Kidney epithelial cell (primary cell): Measurements from ENCODE around the gene ENO4. TPM values are rescaled to one million over a fixed set of nuclear protein-coding genes. Genes with fewer than 3 reads are reported as not detected.

Experiments used
- DNase-seq: peaks from one replicate; pipeline ENCODE4 v3.0.0-alpha.2; 2010; ENCODE audit warnings: low read depth
- H3K27me3 ChIP-seq: 2 replicates; pipeline ENCODE4 v1.6.0; 2011; ENCODE audit warnings: low read length; ENCODE audit not compliant: control insufficient read depth, insufficient read depth
- H3K36me3 ChIP-seq: 2 replicates; pipeline ENCODE4 v1.5.1; 2011; ENCODE audit warnings: low read length; ENCODE audit not compliant: control insufficient read depth, insufficient read depth
- H3K4me3 ChIP-seq: 2 replicates; pipeline ENCODE4 v1.5.1; 2011; ENCODE audit warnings: low read depth, mild to moderate bottlenecking, control low read depth, low read length
- total RNA-seq: library from RNA; depleted of rRNA; stranded (reverse); fragments of >200 nt; gene quantifications from 2 replicates; pipeline ENCODE4 v1.2.3, GENCODE V29; 2015
- TF ChIP-seq, protein P1 (sequence below): IDR thresholded peaks from 2 replicates; pipeline ENCODE4 v1.5.1; 2011; ENCODE audit warnings: mild to moderate bottlenecking, moderate library complexity, low read length, control low read depth, inconsistent platforms; ENCODE audit not compliant: insufficient read depth, poor library complexity, severe bottlenecking

The ENO4 gene
- total RNA-seq, 1 donor from 2014 or later, result 0.21 TPM

DNA sequence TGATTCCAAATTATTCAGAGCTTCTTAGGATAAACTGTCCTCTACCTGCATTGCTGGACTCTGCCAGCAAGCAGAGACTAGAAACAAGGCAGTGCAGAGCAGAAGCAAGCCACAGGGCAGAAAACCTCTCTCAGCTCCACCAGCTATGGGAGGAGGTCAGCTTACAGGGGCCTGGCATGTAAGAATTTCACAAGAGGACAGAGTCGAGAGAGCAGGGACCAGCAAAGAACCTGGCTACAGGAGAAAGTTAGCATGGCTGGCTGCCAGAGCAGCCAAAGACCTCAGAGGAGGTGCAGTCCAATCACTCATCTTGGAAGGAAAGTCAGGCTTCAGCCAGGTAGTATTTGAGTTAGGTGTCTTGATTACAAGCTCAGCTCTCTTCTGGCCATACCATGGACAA is 62.9 kb downstream of the ENO4 start:
- peaks cover 1% of the 10 kb centered on the region for H3K36me3 ChIP-seq
- TF ChIP-seq, protein P1, sequence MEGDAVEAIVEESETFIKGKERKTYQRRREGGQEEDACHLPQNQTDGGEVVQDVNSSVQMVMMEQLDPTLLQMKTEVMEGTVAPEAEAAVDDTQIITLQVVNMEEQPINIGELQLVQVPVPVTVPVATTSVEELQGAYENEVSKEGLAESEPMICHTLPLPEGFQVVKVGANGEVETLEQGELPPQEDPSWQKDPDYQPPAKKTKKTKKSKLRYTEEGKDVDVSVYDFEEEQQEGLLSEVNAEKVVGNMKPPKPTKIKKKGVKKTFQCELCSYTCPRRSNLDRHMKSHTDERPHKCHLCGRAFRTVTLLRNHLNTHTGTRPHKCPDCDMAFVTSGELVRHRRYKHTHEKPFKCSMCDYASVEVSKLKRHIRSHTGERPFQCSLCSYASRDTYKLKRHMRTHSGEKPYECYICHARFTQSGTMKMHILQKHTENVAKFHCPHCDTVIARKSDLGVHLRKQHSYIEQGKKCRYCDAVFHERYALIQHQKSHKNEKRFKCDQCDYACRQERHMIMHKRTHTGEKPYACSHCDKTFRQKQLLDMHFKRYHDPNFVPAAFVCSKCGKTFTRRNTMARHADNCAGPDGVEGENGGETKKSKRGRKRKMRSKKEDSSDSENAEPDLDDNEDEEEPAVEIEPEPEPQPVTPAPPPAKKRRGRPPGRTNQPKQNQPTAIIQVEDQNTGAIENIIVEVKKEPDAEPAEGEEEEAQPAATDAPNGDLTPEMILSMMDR, result no peak
- no peaks in the 10 kb centered on the region for H3K27me3 ChIP-seq
- DNase-seq, result no peak
- no peak overlapping the region for H3K4me3 ChIP-seq

DNA sequence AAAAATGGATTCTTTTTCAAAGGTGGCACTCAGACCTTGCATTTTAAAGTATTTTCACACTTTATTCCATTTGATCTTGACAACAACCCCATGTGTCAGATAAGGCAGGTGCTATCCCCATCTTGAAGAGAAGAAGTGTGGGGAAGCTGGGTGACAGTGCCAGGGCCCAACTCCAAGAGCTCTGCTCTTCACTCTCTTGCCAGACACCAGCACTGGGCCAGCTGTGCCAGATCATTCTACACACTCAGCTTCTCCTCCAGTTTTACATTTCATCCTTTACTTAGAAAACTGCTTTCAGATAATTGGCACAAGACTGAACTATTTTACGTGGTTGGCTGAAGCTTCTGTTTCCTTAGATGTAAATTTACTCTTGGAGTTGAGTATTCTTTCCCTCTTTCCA is 64.4 kb downstream of the ENO4 start:
- no peaks in the 10 kb centered on the region for H3K27me3 ChIP-seq
- H3K4me3 ChIP-seq, result no peak overlapping the region
- DNase-seq, result no peak
- H3K36me3 ChIP-seq, result peaks cover 1% of the 10 kb centered on the region
- TF ChIP-seq, protein P1, result no peak

DNA sequence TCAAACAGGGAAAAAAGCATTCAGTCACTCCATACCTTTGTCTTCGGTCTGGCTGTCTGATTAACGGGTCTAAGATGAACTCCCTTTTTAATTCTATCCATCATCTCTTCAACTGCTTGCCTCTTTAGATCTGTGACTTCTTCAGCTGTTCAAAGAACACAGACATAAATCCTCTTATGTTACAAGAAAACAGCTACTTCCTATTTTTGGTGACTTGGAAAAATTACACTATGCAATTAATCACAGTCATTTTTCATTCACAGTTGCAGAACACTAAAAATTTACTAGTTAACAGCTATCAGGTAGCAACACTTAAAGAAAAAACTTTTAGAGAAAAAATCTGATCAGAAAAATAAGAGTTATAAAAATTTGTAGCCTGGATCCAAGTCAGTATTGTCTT is 66.0 kb downstream of the ENO4 start:
- TF ChIP-seq, protein P1, result no peak
- peaks cover 1% of the 10 kb centered on the region for H3K36me3 ChIP-seq
- DNase-seq, result no peak
- no peak overlapping the region for H3K4me3 ChIP-seq
- no peaks in the 10 kb centered on the region for H3K27me3 ChIP-seq

DNA sequence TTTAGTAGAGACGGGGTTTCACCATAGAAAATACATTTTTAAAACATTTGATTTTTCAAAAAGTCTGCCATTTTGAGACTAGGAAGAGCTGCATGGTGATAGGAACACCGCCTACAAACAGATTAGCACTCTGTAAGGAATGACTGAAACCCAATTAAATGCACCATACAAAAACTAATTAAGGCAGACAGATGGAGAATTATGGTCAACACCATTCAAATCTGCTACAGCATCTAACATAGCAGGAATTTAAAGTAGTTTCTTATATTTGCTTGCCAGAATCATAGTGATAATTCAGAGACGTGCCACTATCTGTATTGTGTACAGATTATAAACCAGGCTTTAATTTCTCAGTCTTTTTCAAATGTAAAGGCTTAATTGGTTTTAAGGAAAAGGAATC is 68.2 kb downstream of the ENO4 start:
- DNase-seq, result no peak
- TF ChIP-seq, protein P1, result no peak
- no peaks in the 10 kb centered on the region for H3K36me3 ChIP-seq
- H3K27me3 ChIP-seq, result no peaks in the 10 kb centered on the region
- no peak overlapping the region for H3K4me3 ChIP-seq

DNA sequence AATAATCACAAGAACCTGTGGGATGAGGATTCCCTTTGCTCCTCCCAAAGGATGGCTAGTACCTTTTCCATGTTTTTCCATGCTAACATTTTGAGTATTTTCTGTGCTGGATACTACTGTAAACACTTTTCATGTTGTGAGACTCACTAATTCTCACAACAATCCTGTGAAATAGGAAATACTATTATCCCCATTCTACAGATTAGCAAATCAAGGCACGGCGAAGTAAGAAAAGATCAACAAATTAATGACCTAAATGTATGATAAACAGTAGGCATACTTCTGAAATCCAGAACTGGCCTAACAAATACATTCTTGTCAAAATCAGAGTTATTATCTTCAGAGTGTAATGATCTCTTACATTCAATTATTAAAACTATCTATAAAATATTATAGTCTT is 69.3 kb downstream of the ENO4 start:
- H3K4me3 ChIP-seq, result no peak overlapping the region
- no peaks in the 10 kb centered on the region for H3K27me3 ChIP-seq
- TF ChIP-seq, protein P1, result no peak
- no peak for DNase-seq
- H3K36me3 ChIP-seq, result no peaks in the 10 kb centered on the region

DNA sequence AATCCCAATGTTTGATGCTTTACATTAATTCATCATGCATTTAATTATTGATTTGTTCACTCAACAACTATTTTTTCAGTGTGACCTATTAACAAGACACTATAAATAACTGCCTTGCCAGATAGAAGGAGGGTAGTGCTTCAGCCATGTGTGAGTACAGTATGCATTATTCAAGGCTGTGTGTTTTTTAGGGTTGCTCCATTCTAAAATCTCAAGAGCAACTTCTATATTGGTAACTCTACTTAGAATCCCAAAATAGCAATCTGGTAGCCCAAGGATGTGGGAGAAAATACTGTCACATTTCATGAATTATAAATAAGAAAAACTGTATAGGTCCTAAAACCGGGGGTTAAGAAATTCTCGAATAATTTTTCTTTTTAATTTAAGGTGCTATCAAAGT is 69.9 kb downstream of the ENO4 start:
- no peak overlapping the region for H3K4me3 ChIP-seq
- H3K27me3 ChIP-seq, result no peaks in the 10 kb centered on the region
- no peak for DNase-seq
- no peaks in the 10 kb centered on the region for H3K36me3 ChIP-seq
- TF ChIP-seq, protein P1, result no peak
